NCI-H1092 treated with DMSO at 0.1 percent for 48 hours (cell line): ENCODE measurements around the gene PFN4.

Source experiments
- DNase-seq: peaks from one replicate; lab custom pipeline; 2025; lab: John Stamatoyannopoulos, UW

PFN4 gene

GRCh38 chr2:24077879-24078278 lies 45.3 kb downstream of the PFN4 start:
- no peak for DNase-seq

GRCh38 chr2:24077535-24077877 lies 45.6 kb downstream of the PFN4 start:
- no peak for DNase-seq

- DNase-seq, result no peak
Measured at GRCh38 chr2:24076849-24077534, 46.1 kb downstream of the PFN4 start.

- peak; percentile 95 for DNase-seq
Measured at GRCh38 chr2:24075915-24076848, 47.0 kb downstream of the PFN4 start, which contains the start of gene SF3B6. Gene SF3B6 (minus strand): TSS chr2:24076326. CDS start chr2:24076229, 97 bp downstream.

GRCh38 chr2:24075259-24075658 lies 47.9 kb downstream of the PFN4 start:
- no peak for DNase-seq

- DNase-seq, result no peak
Measured at GRCh38 chr2:24073816-24074215, 49.3 kb downstream of the PFN4 start.

- no peak for DNase-seq
Measured at GRCh38 chr2:24072259-24072658, 50.9 kb downstream of the PFN4 start.

- no peak for DNase-seq
Measured at GRCh38 chr2:24065341-24065740, 57.8 kb downstream of the PFN4 start.
